Skeletal muscle tissue (tissue), 5 donors: ENCODE measurements around the gene PALS2. TPM values are rescaled to one million over a fixed set of nuclear protein-coding genes. Genes with fewer than 3 reads are reported as not detected.

Source experiments
- H3K27ac ChIP-seq: one replicate; pipeline ENCODE4 v1.7.0; 2013; ENCODE audit warnings: mild to moderate bottlenecking, low read depth, low read length, inconsistent platforms
- H3K27me3 ChIP-seq, 3 donors: one replicate each; pipeline ENCODE4 v1.7.0; 2013; ENCODE audit warnings: low read length in 3 of 3; ENCODE audit not compliant: control insufficient read depth in 3 of 3, insufficient read depth in 3 of 3
- H3K36me3 ChIP-seq, 3 donors: one replicate each; pipeline ENCODE4 v1.7.0; 2013; ENCODE audit warnings: low read length in 3 of 3; ENCODE audit not compliant: control insufficient read depth in 3 of 3, insufficient read depth in 3 of 3
- H3K4me1 ChIP-seq, 3 donors: one replicate each; pipeline ENCODE4 v1.7.0; 2013; ENCODE audit warnings: low read length in 3 of 3, mild to moderate bottlenecking in 3 of 3; ENCODE audit not compliant: control insufficient read depth in 3 of 3, insufficient read depth in 3 of 3
- H3K4me3 ChIP-seq, 3 donors: one replicate each; pipeline ENCODE4 v1.7.0; 2013; ENCODE audit warnings: low read length in 3 of 3
- H3K9ac ChIP-seq, 3 donors: one replicate each; pipeline ENCODE4 v1.7.0; 2013; ENCODE audit warnings: low read length in 3 of 3, mild to moderate bottlenecking in 3 of 3, moderate library complexity in 2 of 3, low read depth in 1 of 3
- H3K9me3 ChIP-seq, 3 donors: one replicate each; pipeline ENCODE4 v1.7.0; 2013; ENCODE audit warnings: low read length in 3 of 3; ENCODE audit not compliant: control insufficient read depth in 3 of 3
- small RNA-seq: library from RNA; depleted of rRNA; stranded (forward); fragments of <200 nt; gene quantifications from one replicate; pipeline ENCODE3, GENCODE V24; 2014
- total RNA-seq: library from RNA; depleted of rRNA; stranded (reverse); fragments of >200 nt; gene quantifications from one replicate; pipeline ENCODE4 v1.2.3, GENCODE V29; 2014
- donor health status: Osteomylitis.

PALS2 gene
- total RNA-seq, 1 donor from 2014 or later, result 33.4 TPM

GRCh38 chr7:24609059-24609458 is 35.8 kb downstream of the PALS2 start:
- Histone ChIP-seq H3K4me1 (peaks cover 0 to 4% (median 3%) of the 10 kb centered on the region in 3 donors), H3K9ac (no peak overlapping the region), H3K36me3 (no peaks in the 10 kb centered on the region), H3K27me3 (no peaks in the 10 kb centered on the region), H3K9me3 (no peaks in the 10 kb centered on the region), H3K4me3 (no peak overlapping the region), H3K27ac (no peak overlapping the region)

- Histone ChIP-seq H3K4me3 (no peak overlapping the region), H3K9ac (no peak overlapping the region), H3K9me3 (no peaks in the 10 kb centered on the region), H3K27me3 (no peaks in the 10 kb centered on the region), H3K36me3 (no peaks in the 10 kb centered on the region), H3K27ac (no peak overlapping the region), H3K4me1 (peaks cover 0 to 4% (median 3%) of the 10 kb centered on the region in 3 donors)
Measured at GRCh38 chr7:24609570-24609969, 36.3 kb downstream of the PALS2 start.

- Histone ChIP-seq H3K4me1 (peaks cover 0 to 4% (median 3%) of the 10 kb centered on the region in 3 donors), H3K27me3 (no peaks in the 10 kb centered on the region), H3K4me3 (no peak overlapping the region), H3K9me3 (no peaks in the 10 kb centered on the region), H3K36me3 (no peaks in the 10 kb centered on the region), H3K9ac (no peak overlapping the region), H3K27ac (no peak overlapping the region)
Measured at GRCh38 chr7:24611130-24611529, 37.9 kb downstream of the PALS2 start.

- Histone ChIP-seq H3K27ac (no peak overlapping the region), H3K4me3 (no peak overlapping the region), H3K4me1 (peaks cover 0 to 9% (median 4%) of the 10 kb centered on the region in 3 donors), H3K27me3 (no peaks in the 10 kb centered on the region), H3K9me3 (no peaks in the 10 kb centered on the region), H3K36me3 (no peaks in the 10 kb centered on the region), H3K9ac (no peak overlapping the region)
Measured at GRCh38 chr7:24617957-24618616, 44.8 kb downstream of the PALS2 start.

GRCh38 chr7:24619978-24620377 is 46.7 kb downstream of the PALS2 start:
- H3K9me3 ChIP-seq, result no peaks in the 10 kb centered on the region
- H3K4me3 ChIP-seq, result no peak overlapping the region
- no peak overlapping the region for H3K27ac ChIP-seq
- peaks cover 0 to 9% (median 4%) of the 10 kb centered on the region in 3 donors for H3K4me1 ChIP-seq
- no peaks in the 10 kb centered on the region for H3K36me3 ChIP-seq
- H3K9ac ChIP-seq, result no peak overlapping the region
- no peaks in the 10 kb centered on the region for H3K27me3 ChIP-seq

- no peak overlapping the region for H3K4me3 ChIP-seq
- H3K9ac ChIP-seq, result no peak overlapping the region
- no peaks in the 10 kb centered on the region for H3K36me3 ChIP-seq
- H3K4me1 ChIP-seq, result peaks cover 0 to 7% (median 2%) of the 10 kb centered on the region in 3 donors
- no peaks in the 10 kb centered on the region for H3K9me3 ChIP-seq
- no peaks in the 10 kb centered on the region for H3K27me3 ChIP-seq
- no peak overlapping the region for H3K27ac ChIP-seq
Measured at GRCh38 chr7:24622646-24623182, 49.5 kb downstream of the PALS2 start.

Small RNA genes lying within 50 kb of the gene (small RNA-seq; reads per million reads assigned to genes)
- gene RNU6-1103P (not detected), gene SUMO2P14 (not detected)

Other genes with a start within 250 kb of the PALS2 start
- gene GSDME, start 184.0 kb downstream of the PALS2 start, total RNA-seq, result 11.0 TPM